HepG2 (cell line): ENCODE results near the gene NFILZ. TPM values are rescaled to one million over a fixed set of nuclear protein-coding genes. Genes with fewer than 3 reads are reported as not detected.

ENCODE experiments used
- ATM ChIP-seq: fragments of 450-650 bp; IDR thresholded peaks from 2 replicates; pipeline ENCODE4 v1.7.1; 2017; ENCODE audit warnings: mild to moderate bottlenecking, borderline replicate concordance
- CHCHD3 ChIP-seq: sonication (generic); formaldehyde crosslinking; IDR thresholded peaks from 2 replicates; pipeline ENCODE4 v1.8.0; 2022; ENCODE audit warnings: mild to moderate bottlenecking, missing genetic modification reagents, moderate library complexity
- HNRNPUL1 ChIP-seq: fragments of 200-400 bp; formaldehyde crosslinking; IDR thresholded peaks from 2 replicates; pipeline ENCODE4 v1.6.1; 2017; ENCODE audit warnings: low read depth, mild to moderate bottlenecking, low read length, moderate library complexity
- JUN ChIP-seq: sonication (generic); formaldehyde crosslinking; IDR thresholded peaks from 2 replicates; pipeline ENCODE4 v1.4.0; 2020; ENCODE audit warnings: mild to moderate bottlenecking, missing genetic modification reagents
- KAT7 ChIP-seq: IDR thresholded peaks from 2 replicates; pipeline ENCODE4 v1.6.1; 2018; ENCODE audit warnings: borderline replicate concordance, missing compliant biosample characterization
- KLF12 ChIP-seq: sonication (generic); formaldehyde crosslinking; IDR thresholded peaks from 2 replicates; pipeline ENCODE4 v1.4.0; 2020; ENCODE audit warnings: missing genetic modification reagents, borderline replicate concordance
- MEF2D ChIP-seq: sonication (generic); formaldehyde crosslinking; IDR thresholded peaks from 2 replicates; pipeline ENCODE4 v1.5.1; 2020; ENCODE audit warnings: mild to moderate bottlenecking, missing genetic modification reagents
- NR3C1 ChIP-seq: sonication (generic); formaldehyde crosslinking; IDR thresholded peaks from 2 replicates; pipeline ENCODE4 v1.4.0; 2020; ENCODE audit warnings: missing genetic modification reagents
- PAWR ChIP-seq: sonication (generic); formaldehyde crosslinking; IDR thresholded peaks from 2 replicates; pipeline ENCODE4 v1.4.0; 2020; ENCODE audit warnings: missing genetic modification reagents, mild to moderate bottlenecking, borderline replicate concordance
- RXRA ChIP-seq: sonication (generic); formaldehyde crosslinking; IDR thresholded peaks from 2 replicates; pipeline ENCODE4 v1.5.1; 2020; ENCODE audit warnings: missing genetic modification reagents
- SAFB2 ChIP-seq: sonication (generic); formaldehyde crosslinking; IDR thresholded peaks from 2 replicates; pipeline ENCODE4 v1.5.1; 2020; ENCODE audit warnings: missing genetic modification reagents, low read depth, mild to moderate bottlenecking, borderline replicate concordance
- SALL1 ChIP-seq: sonication (generic); formaldehyde crosslinking; IDR thresholded peaks from 2 replicates; pipeline ENCODE4 v1.8.0; 2022; ENCODE audit warnings: mild to moderate bottlenecking, missing genetic modification reagents
- SMARCC2 ChIP-seq: fragments of 450-650 bp; IDR thresholded peaks from 2 replicates; pipeline ENCODE4 v1.6.1; 2017; ENCODE audit warnings: antibody characterized with exemption, mild to moderate bottlenecking
- ZBTB21 ChIP-seq: sonication (generic); formaldehyde crosslinking; IDR thresholded peaks from 2 replicates; pipeline ENCODE4 v1.4.0; 2020; ENCODE audit warnings: missing genetic modification reagents
- ZNF367 ChIP-seq: sonication (generic); formaldehyde crosslinking; IDR thresholded peaks from 2 replicates; pipeline ENCODE4 v1.4.0; 2020; ENCODE audit warnings: missing genetic modification reagents, borderline replicate concordance
- ZNF556 ChIP-seq: sonication (generic); formaldehyde crosslinking; IDR thresholded peaks from 2 replicates; pipeline ENCODE4 v1.4.0; 2020; ENCODE audit warnings: mild to moderate bottlenecking, missing genetic modification reagents, borderline replicate concordance
- ZNF670 ChIP-seq: sonication (generic); formaldehyde crosslinking; IDR thresholded peaks from 2 replicates; pipeline ENCODE4 v1.8.0; 2022; ENCODE audit warnings: mild to moderate bottlenecking, missing genetic modification reagents, borderline replicate concordance
- ZNF737 ChIP-seq: sonication (generic); formaldehyde crosslinking; IDR thresholded peaks from 2 replicates; pipeline ENCODE4 v1.5.0; 2020; ENCODE audit warnings: missing genetic modification reagents, mild to moderate bottlenecking, borderline replicate concordance
- ZSCAN30 ChIP-seq: sonication (generic); formaldehyde crosslinking; IDR thresholded peaks from 2 replicates; pipeline ENCODE4 v1.5.0; 2020; ENCODE audit warnings: mild to moderate bottlenecking, missing genetic modification reagents
- polyA plus RNA-seq, 8 experiments: library from polyadenylated mRNA; depleted of rRNA in 3 of 8; stranded (reverse) in 7 of 8; unstranded in 1 of 8; fragments of >200 nt; fragmentation: Illumina TruSeq in 4 of 8; extraction: Trizol in 4 of 8; gene quantifications; 2 replicates each; pipeline versions ENCODE4 v1.2.1 to v1.2.3, GENCODE V29; 2011 to 2016; ENCODE audit warnings: low read depth in 4 of 8, missing spikeins in 1 of 8, mixed read lengths in 1 of 8; ENCODE audit not compliant: insufficient read depth in 1 of 8
- total RNA-seq, 5 experiments: library from RNA; depleted of rRNA; stranded (reverse); fragments of >200 nt; fragmentation: Illumina TruSeq; extraction: Trizol; gene quantifications; 2 replicates each; pipeline ENCODE4 v1.2.3, GENCODE V29; 2016; ENCODE audit warnings: low read depth in 1 of 5
- TF ChIP-seq, protein P1 (sequence below): sonication (generic); formaldehyde crosslinking; IDR thresholded peaks from 2 replicates; pipeline ENCODE4 v1.4.0; 2020; ENCODE audit warnings: missing genetic modification reagents
- TF ChIP-seq, protein P2 (sequence below): sonication (generic); formaldehyde crosslinking; IDR thresholded peaks from 2 replicates; pipeline ENCODE4 v1.9.0; 2021; ENCODE audit warnings: missing genetic modification reagents, mild to moderate bottlenecking, borderline replicate concordance
- TF ChIP-seq, protein P3 (sequence below): sonication (generic); formaldehyde crosslinking; IDR thresholded peaks from 2 replicates; pipeline ENCODE4 v1.5.1; 2020; ENCODE audit warnings: mild to moderate bottlenecking, missing genetic modification reagents, moderate library complexity

The NFILZ gene
- total and polyA plus RNA-seq, 2 of the 13 experiments (the other 11 are each of a cell fraction or from before 2014, with no cell fraction given), result not detected

DNA sequence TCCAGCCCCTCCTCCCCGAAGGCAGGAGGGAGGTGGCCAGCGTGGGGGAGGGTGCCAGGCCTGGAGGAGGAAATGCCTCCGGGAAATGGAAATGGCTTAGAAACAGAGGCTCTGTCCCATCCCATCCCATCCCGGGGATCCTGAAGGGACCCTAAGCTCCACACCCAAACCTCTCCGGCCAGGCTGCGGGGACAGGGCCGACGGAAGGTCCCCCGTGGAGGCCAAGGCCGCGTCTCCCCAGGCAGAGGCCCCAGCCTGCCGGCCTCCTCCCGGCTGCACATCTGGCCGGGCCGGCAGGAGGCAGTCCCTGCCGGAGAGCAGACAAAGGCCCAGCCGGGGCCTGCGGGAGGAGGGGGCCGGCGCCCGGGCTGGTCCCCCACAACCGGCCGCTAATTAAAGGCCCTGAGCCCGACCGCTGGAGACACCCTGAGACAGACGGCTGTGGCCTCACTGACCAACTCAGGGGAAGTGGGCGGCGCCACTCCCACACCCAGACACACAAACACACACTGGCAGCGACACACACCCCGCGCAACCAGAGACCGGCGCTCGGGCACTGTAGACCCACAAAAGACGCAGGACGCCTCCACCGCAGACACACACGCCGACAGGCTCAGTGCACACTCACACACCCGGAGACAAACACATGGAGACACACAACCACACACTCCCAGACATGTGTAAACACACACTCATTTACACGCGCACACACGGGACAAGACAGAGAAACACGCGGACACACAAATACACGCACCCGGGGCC, 21.0 kb upstream of the NFILZ start (continued):
- TF ChIP-seq KLF12, result no peak
- TF ChIP-seq ZBTB21 (CRISPR knock-in tag), result no peak
- no peak for TF ChIP-seq NR3C1 (CRISPR knock-in tag)
- no peak for TF ChIP-seq ZSCAN30
- TF ChIP-seq ATM, result no peak
- TF ChIP-seq ZNF556 (CRISPR knock-in tag), result no peak
- TF ChIP-seq KAT7 (CRISPR knock-in tag), result peak; percentile 21; the same call in 1 of the 2 replicates
- no peak for TF ChIP-seq ZNF367 (CRISPR knock-in tag)
- peak; percentile 70; the same call in 1 of the 2 replicates for TF ChIP-seq SAFB2 (CRISPR knock-in tag)
- no peak for TF ChIP-seq HNRNPUL1
- TF ChIP-seq, protein P1, sequence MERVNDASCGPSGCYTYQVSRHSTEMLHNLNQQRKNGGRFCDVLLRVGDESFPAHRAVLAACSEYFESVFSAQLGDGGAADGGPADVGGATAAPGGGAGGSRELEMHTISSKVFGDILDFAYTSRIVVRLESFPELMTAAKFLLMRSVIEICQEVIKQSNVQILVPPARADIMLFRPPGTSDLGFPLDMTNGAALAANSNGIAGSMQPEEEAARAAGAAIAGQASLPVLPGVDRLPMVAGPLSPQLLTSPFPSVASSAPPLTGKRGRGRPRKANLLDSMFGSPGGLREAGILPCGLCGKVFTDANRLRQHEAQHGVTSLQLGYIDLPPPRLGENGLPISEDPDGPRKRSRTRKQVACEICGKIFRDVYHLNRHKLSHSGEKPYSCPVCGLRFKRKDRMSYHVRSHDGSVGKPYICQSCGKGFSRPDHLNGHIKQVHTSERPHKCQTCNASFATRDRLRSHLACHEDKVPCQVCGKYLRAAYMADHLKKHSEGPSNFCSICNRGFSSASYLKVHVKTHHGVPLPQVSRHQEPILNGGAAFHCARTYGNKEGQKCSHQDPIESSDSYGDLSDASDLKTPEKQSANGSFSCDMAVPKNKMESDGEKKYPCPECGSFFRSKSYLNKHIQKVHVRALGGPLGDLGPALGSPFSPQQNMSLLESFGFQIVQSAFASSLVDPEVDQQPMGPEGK (CRISPR knock-in tag), result peak; percentile 63; the same call in 1 of the 2 replicates
- no peak for TF ChIP-seq ZNF737
- peak; percentile 19; the same call in 1 of the 2 replicates for TF ChIP-seq SALL1 (CRISPR knock-in tag)
- no peak for TF ChIP-seq MEF2D
- no peak for TF ChIP-seq SMARCC2
- no peak for TF ChIP-seq JUN
- TF ChIP-seq CHCHD3 (CRISPR knock-in tag), result no peak
- TF ChIP-seq, protein P2, sequence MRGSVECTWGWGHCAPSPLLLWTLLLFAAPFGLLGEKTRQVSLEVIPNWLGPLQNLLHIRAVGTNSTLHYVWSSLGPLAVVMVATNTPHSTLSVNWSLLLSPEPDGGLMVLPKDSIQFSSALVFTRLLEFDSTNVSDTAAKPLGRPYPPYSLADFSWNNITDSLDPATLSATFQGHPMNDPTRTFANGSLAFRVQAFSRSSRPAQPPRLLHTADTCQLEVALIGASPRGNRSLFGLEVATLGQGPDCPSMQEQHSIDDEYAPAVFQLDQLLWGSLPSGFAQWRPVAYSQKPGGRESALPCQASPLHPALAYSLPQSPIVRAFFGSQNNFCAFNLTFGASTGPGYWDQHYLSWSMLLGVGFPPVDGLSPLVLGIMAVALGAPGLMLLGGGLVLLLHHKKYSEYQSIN (CRISPR knock-in tag), result no peak
- peak; percentile 10; the same call in 1 of the 2 replicates for TF ChIP-seq RXRA (CRISPR knock-in tag)
- TF ChIP-seq PAWR (CRISPR knock-in tag), result no peak
- TF ChIP-seq, protein P3, sequence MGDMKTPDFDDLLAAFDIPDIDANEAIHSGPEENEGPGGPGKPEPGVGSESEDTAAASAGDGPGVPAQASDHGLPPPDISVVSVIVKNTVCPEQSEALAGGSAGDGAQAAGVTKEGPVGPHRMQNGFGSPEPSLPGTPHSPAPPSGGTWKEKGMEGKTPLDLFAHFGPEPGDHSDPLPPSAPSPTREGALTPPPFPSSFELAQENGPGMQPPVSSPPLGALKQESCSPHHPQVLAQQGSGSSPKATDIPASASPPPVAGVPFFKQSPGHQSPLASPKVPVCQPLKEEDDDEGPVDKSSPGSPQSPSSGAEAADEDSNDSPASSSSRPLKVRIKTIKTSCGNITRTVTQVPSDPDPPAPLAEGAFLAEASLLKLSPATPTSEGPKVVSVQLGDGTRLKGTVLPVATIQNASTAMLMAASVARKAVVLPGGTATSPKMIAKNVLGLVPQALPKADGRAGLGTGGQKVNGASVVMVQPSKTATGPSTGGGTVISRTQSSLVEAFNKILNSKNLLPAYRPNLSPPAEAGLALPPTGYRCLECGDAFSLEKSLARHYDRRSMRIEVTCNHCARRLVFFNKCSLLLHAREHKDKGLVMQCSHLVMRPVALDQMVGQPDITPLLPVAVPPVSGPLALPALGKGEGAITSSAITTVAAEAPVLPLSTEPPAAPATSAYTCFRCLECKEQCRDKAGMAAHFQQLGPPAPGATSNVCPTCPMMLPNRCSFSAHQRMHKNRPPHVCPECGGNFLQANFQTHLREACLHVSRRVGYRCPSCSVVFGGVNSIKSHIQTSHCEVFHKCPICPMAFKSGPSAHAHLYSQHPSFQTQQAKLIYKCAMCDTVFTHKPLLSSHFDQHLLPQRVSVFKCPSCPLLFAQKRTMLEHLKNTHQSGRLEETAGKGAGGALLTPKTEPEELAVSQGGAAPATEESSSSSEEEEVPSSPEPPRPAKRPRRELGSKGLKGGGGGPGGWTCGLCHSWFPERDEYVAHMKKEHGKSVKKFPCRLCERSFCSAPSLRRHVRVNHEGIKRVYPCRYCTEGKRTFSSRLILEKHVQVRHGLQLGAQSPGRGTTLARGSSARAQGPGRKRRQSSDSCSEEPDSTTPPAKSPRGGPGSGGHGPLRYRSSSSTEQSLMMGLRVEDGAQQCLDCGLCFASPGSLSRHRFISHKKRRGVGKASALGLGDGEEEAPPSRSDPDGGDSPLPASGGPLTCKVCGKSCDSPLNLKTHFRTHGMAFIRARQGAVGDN (CRISPR knock-in tag), result peak; percentile 54; the same call in 1 of the 2 replicates
- no peak for TF ChIP-seq ZNF670 (CRISPR knock-in tag)
